ENCODE results near the gene SUGCT.

GRCh38 chr7:40805361-40805760 is 670.6 kb downstream of the SUGCT start:
- no peak for TF ChIP-seq CTCF (conservative IDR thresholded peaks at IDR 0.05)
- TF ChIP-seq ZFX (IDR thresholded peaks at IDR 0.05), result no peak

Data from C4-2B (cell line).